ENCODE results near the gene NT5DC3.

Gene NT5DC3

GRCh38 chr12:103783744-103784664, 57.0 kb downstream of the NT5DC3 start:
- no peak for DNase-seq (ENCODE audit: low read depth in 2 of 2)

- DNase-seq (ENCODE audit: low read depth in 2 of 2), result no peak
These were observed 58.6 kb downstream of the NT5DC3 start for GRCh38 chr12:103782399-103782798.

GRCh38 chr12:103780992-103781391, 60.0 kb downstream of the NT5DC3 start:
- DNase-seq (ENCODE audit: low read depth in 2 of 2), result no peak

- DNase-seq (ENCODE audit: low read depth in 2 of 2), result no peak
These were observed 61.0 kb downstream of the NT5DC3 start for GRCh38 chr12:103780093-103780440.

GRCh38 chr12:103779410-103780092, 61.5 kb downstream of the NT5DC3 start:
- no peak for DNase-seq (ENCODE audit: low read depth in 2 of 2)

GRCh38 chr12:103778781-103779180, 62.3 kb downstream of the NT5DC3 start:
- no peak for DNase-seq (ENCODE audit: low read depth in 2 of 2)

- DNase-seq (ENCODE audit: low read depth in 2 of 2), result no peak
These were observed 66.0 kb downstream of the NT5DC3 start for GRCh38 chr12:103774977-103775560.

GRCh38 chr12:103773109-103773910, 67.7 kb downstream of the NT5DC3 start:
- no peak for DNase-seq (ENCODE audit: low read depth in 2 of 2)

- DNase-seq (ENCODE audit: low read depth in 2 of 2), result no peak
These were observed 68.5 kb downstream of the NT5DC3 start for GRCh38 chr12:103772367-103773108.

GRCh38 chr12:103771466-103771865, 69.6 kb downstream of the NT5DC3 start:
- no peak for DNase-seq (ENCODE audit: low read depth in 2 of 2)

GRCh38 chr12:103769240-103769945, 71.6 kb downstream of the NT5DC3 start:
- no peak for DNase-seq (ENCODE audit: low read depth in 2 of 2)

GRCh38 chr12:103768467-103769123, 72.4 kb downstream of the NT5DC3 start:
- DNase-seq (ENCODE audit: low read depth in 2 of 2), result no peak

GRCh38 chr12:103766028-103766427, 75.0 kb downstream of the NT5DC3 start:
- no peak for DNase-seq (ENCODE audit: low read depth in 2 of 2)

GRCh38 chr12:103765322-103765721, 75.7 kb downstream of the NT5DC3 start:
- no peak for DNase-seq (ENCODE audit: low read depth in 2 of 2)

GRCh38 chr12:103762473-103762872, 78.6 kb downstream of the NT5DC3 start:
- DNase-seq (ENCODE audit: low read depth in 2 of 2), result no peak

GRCh38 chr12:103758310-103759089, 82.5 kb downstream of the NT5DC3 start:
- DNase-seq (ENCODE audit: low read depth in 2 of 2), result no peak

- no peak for DNase-seq (ENCODE audit: low read depth in 2 of 2)
These were observed 83.8 kb downstream of the NT5DC3 start for GRCh38 chr12:103757248-103757647.

- DNase-seq (ENCODE audit: low read depth in 2 of 2), result no peak
These were observed 84.6 kb downstream of the NT5DC3 start for GRCh38 chr12:103756443-103756842.

GRCh38 chr12:103755425-103755824, 85.6 kb downstream of the NT5DC3 start:
- DNase-seq (ENCODE audit: low read depth in 2 of 2), result no peak
